CMK (cell line): ENCODE data around the gene MUC5AC.
"Not testable (repeated sequence)": the region's sequence is repeated elsewhere in the genome, so short reads cannot be mapped to it uniquely, and the experiment has no call there.

Source experiments
- DNase-seq: peaks from one replicate; pipeline ENCODE4 v3.0.0-alpha.2; 2010; ENCODE audit warnings: low read depth

MUC5AC gene

DNA sequence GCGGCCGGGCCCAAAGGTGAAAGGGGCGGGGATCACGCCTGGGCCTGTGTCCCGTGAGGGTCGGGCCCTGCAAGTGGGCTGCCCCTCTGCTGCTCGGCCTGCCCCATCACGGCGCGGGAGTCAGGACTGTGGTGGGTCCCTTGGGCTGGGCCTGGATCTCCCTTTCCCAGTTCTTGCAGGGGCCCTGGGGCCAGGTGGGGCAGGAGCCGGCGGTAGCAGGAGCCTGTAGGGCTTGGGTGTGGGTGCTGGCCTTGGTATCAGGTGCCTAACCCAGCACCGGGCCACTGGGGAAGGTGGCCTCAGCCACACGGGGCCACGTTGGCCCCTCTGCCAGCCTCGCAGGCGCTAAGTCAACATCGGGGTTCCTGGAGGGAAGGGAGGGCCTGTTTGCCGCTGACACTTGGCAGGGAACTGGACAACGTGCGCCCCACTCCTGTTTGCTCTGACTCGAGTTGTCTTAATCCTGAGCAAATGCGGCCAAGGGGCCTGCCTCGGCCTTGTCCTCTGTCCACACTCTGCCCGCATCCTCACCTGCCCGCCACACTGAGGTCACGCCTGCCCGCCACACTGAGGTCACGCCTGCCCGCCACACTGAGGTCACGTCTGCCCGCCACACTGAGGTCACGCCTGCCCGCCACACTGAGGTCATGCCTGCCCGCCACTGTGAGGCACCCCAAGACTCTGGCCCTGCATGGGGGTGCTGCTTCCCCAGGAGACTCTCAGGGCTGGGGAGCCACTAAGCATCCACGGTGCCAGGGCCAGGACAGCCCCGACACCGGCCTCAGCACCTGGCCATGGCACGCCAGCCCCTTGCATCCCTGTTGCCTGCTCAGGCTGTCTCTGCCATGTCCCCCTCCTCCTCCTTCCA, 50.9 kb downstream of the MUC5AC start:
- no peak for DNase-seq

DNA sequence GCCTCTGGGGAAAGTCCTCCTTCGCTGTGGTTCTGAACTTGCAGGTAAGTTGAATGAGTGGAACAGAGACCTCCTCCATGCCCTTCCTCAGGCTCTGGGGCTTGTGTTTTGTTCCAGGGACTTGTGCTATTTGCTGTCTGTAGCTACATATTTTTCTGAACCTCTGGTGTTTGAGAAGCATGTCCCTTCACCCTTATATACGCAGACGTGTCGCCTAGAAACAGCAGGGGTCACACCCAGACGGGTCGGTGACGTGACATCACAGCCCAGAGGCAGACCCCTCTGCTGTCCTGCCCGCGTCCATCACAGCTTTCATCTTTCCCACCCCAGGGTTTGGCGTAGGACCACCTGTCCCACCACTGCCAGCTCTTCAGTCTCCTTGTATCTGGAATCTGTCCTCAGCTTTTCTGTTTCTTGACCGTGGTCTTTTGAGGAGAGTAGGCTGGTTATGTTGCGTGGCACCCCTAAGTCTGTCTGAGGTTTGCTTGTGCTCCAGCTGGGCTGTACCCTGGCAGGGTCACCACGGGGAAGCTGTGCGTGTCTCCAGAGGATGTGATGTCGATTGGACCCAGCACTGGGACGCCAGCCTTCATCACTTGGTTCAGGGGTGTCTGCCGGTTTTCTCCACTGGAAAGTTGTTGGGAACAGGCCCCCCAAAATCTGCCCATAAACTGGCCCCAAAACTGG, 51.8 kb downstream of the MUC5AC start:
- DNase-seq = no peak

DNA sequence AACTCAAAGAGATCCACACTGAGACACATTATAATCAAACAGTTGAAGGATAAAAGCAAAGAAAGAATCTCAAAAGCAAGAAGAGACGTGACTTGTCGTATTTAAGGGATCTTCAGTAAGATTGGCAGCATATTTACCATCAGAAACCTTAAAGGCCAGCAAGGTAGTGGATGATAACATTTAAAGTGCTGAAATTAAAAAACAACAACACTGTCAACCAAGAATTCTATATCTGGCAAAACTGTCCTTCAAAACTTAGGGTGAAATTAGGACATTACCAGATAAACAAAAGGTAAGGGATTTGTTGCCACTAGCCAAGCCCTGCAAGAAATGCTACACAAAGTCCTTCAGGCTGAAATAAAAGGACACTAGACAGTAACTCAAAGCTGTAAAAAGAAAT, 54.1 kb downstream of the MUC5AC start:
- no peak for DNase-seq

DNA sequence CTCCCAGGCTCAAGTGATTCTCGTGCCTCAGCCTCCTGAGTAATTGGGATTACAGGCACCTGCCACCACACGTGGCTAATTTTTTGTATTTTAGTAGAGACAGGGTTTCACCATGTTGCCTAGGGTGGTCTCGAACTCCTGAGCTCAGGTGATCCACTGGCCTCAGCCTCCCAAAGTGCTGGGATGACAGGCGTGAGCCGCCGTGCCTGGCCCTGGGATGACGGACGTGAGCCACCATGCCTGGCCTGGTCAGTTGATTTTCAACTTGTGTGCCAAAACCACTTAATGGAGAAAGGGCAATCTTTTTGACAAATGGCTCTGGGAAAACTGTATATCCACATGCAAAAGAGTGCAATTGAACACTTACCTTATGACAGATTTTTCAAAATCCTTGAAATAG, 58.1 kb downstream of the MUC5AC start:
- DNase-seq = not testable (repeated sequence)

DNA sequence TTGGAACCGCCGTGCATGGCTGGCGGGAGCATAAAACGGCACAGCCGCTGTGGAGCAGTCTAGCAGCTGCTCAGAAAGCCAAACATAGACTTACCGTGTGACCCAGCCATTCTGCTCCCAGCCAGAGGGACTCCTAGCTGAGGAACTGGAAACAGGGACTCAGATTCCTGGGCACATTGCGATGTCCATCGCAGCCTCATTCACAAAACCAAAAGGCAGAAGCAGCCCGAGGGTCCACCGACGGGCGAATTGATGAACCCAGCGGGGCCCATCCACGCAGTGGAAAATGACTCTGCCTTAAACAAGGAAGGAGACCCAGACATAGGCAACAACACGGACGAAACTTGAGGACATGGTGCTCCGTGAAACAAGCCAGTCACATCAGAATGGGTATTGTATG, 59.4 kb downstream of the MUC5AC start:
- DNase-seq = no peak

DNA sequence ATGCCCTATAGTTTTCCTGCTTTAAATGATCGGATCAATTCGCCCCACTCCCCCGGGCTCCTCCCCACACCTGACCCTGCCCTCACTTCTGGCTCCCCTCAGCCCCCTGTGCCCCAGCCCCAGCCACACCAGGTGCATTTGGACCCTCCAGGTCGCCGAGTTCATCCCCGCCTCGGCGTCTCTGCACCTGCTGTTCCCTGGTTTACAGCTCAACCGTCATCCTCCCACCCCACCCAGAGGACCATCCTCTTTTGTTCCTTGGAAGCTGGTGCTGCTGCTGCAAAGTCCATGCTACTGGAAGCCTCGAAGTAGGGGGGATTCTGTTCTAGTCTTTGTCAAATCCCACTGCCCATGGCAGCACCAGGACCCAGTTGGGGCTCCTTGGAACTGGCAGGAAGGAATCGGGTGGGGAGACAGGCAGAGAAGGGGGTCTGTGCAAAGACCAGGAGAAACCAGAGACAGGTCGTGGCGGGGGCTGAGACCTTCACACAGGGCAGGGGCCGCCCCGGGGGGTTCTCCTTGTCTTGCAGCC, 60.6 kb downstream of the MUC5AC start:
- DNase-seq = no peak

DNA sequence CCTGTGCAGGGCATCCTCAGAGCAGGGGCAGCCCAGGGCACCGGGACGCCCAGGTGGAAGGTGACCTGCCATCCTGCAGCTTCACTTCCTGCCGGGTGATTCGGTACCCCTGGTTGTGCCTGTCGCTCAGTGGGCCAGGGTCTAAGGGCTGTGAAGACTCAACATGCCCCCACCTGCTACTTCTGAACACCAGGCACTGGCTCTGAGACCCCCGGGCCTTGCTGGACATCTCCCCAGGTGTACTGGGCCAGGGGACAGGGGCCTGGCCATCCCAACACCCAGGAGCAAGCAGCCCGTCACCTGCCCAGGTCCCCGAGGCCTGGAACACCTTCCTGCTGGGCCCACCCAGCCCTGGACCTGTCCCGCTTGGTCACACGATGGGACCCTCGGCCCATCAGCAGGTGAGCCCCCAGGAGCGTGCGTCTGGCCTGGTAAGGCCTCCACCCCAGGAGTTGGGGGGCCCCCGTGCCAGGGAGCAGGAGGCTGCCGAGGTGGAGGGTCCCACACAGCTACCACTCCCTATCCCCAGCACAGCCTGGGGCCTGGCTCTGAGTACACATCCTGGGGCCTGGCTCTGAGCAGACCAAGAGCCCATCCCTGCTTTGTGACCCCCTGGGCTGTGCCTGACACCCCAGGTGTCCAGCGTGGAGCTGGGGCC, 61.2 kb downstream of the MUC5AC start:
- DNase-seq = no peak

DNA sequence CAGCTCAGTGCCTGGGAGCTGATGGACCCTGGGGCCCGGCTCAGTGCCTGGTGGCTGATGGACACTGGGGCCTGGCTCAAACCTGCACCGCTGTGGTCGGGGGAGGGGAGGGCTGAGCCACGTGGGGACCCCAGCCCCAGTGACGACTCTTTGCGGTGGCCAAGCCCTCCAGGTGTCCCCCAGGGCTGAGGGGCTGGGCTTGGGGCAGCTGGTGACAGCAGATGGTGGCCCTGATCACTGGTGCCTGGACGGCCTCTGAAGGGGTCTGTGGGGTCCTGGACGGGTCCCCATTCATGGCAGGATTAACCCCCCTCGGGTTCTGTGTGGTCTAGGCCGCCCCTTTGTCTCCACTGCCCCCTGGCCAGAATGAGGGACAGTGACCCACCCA, 61.7 kb downstream of the MUC5AC start:
- no peak for DNase-seq

DNA sequence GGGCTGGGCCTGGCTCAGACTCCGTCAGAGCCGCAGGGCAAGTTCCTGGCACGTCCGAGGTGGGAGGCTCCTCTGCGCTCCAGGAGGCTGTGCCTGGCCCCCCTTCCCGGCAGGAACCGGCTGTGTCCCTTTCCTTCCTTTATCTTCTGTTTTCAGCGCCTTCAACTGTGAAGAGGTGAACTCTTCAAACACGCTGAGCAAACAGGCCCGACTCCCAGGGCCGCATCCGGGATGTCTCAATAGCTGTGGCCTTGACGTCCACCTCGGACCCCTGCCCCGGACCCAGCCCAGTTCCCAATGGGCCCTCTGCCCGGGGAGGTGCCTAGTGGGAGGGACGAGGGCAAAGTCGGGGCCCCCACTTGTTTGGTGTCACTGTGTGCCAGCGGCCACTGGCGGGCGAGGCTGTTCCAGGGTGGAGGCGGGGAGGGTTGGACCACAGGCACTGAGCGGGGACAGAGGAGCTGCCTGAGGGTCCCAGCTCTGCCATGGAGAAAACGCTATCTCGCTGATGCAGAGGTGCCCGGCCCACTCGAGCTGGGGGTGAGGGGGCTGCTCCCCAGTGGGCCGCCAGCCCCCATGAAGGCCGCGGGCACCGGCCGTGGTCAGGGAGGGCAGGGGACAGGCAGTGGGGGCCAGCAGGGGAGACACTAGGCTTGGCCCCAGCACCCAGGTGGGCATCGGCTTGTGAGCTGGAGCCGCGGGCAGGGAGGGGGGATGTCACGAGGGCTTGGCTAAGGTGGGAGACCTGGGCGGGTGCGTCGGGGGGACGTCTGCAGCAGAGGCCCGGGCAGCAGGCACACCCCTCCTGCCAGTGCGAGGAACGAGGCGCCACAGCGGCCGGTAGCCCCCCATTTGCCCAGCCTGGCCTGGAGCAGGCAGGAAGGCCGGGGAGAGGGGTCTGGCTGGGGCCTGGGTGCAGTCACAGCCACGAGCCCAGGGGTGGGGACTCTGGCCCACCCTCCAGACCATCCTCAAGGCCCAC, 62.4 kb downstream of the MUC5AC start:
- DNase-seq = no peak

DNA sequence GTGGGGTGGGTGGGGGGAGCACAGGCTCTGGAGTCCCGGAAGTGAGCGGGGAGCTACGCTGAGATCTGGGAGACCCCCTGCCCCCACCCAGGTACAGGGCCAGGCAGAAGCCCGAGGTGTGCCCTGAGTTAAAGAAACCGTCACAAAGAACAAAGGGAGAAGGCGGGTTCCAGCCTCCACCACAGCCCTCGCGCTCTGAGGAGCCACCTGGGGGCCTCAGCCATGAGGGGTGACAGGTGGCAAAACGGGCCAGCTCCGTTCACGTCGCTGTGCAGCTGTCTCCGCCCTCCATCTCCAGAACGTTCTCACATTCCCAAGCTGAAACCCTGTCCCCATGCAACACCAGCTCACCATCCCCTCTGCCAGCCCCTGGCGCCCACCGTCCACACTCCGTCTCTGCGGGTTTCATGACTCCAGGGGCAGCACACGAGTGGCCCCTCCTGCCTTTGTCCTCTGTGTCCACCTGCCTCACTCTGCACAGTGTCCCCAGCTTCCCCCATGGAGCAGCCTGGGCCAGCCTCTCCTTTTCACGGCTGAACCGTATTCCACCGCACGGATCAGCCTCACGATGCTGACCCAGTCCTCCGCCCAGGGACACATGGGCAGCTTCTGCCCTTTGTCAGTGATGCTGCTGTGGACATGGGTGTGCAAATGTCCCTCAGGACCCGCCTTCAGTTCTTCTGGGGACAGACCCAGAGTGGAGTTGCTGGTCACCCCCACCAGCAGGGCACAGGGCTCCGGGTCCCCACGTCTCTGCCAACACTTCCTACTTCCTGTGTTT, 63.4 kb downstream of the MUC5AC start:
- DNase-seq = no peak

DNA sequence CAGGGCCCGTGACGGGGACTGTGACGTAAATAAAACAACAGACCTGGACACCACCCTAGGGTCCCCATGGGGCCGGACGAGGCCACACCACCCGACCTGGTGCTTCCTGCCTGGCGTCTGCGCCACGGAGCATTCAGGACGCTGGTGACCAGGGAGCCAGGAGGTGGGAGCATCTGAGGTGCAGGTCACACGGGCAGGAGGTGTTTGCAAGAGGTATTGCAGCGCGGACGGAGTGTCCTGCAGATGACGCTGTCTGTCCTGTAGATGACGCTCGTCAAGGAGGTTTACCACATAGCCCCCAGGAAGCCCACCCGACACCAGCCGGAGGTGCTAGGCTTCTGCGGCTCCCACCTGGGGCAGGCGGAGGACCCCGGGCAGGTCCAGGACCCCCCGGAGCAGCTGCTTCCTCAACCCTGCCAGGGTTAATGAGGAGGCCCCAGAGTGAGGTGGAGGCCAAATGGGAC, 64.1 kb downstream of the MUC5AC start:
- DNase-seq = no peak

DNA sequence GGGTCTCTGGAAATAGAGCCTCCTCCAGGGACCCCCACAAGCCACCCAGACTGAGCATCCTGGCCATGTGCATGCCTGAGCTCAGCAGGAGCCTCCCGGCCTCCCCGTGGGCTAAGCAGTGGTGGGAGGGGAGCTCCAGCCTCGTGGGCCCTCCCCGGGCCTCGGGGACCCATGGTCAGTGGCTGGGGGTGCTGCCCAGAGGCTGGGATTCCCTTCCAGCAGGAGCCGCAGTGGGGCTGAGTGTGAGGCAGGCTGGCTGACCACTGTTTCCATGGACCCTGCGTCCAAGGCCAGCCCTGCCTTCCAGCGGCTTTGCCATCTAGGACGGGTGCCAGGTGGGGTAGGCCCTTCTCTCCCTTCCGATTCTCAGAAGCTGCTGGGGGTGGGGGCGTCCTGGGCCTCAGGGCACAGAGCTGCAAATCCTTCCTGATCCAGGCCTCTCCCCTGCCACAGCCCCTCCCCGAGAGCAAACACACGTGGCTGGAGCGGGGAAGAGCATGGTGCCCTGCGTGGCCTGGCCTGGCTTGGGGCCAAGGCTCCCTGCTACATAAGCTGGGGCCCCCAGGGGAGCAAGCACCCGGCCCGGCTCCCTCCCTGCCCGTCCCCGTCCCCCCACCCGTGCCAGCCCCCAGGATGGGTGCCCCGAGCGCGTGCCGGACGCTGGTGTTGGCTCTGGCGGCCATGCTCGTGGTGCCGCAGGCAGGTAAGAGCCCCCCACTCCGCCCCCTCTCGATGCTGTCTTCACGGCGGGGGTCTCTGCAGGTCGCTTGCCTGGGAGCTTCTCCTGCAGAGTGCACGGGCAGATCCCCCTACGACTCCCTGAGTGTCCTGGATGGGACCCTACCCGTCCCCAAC, 65.0 kb downstream of the MUC5AC start, which contains the start of gene MUC5B:
Gene MUC5B (plus strand): TSS at position 576 of the 855 bp plus-strand sequence. CDS start 58 bp downstream, at position 634.
- DNase-seq = no peak

DNA sequence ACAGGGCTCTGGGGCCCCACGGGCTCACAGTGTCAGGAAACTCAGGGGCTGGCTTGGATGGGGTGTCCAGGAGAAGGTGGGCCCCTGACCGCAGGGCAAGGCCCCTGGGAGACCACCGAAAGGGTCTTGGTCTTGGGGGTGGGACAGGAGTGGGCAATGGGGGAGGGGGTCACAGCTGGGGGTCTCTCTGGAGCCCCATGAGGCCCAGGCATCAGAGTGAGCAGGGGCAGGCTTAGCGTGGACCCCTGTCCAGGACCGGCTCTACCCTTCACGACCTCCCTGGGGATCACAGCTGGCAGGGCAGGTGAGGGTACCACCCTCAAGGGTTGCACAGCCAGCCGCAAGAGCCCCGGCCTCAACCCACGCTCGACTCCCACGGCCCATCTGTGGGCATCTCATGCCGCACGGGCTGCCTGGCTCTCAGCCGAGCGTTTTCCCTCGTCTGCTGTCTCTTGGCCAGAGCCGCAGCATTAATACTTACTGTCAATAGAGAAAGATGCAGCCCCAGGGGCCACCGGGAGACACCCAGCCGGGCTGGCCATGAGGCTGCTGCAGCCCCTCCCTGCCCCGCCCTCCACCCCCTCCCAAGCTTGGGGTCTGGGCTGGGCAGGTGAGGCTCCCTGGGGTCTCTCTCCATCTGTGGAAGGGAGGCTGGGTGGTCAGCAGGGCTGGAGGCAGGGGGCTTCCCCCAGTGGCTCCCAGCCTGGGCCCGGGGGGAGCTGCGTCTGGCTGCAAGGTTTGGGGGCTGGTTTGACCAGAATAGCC, 65.8 kb downstream of the MUC5AC start:
- no peak for DNase-seq

DNA sequence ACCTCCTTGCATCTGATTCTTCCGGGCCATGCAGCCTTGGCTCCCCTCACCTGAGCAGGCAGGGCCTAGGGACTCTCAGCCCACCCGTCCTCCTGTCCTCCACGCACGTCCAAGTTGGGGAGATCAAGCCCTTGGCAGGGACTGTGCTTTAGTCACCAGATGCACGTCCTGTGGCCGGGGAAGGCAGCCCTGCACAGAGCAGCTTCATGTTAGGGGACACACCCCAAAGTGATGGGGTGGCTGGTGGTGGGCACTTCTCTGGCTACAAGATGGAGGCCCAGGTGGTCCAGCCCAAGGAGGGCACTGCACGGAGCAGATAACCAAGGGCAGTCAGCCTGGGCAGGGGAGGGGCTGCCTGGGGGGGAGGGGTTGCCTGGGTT, 66.3 kb downstream of the MUC5AC start:
- DNase-seq = no peak

DNA sequence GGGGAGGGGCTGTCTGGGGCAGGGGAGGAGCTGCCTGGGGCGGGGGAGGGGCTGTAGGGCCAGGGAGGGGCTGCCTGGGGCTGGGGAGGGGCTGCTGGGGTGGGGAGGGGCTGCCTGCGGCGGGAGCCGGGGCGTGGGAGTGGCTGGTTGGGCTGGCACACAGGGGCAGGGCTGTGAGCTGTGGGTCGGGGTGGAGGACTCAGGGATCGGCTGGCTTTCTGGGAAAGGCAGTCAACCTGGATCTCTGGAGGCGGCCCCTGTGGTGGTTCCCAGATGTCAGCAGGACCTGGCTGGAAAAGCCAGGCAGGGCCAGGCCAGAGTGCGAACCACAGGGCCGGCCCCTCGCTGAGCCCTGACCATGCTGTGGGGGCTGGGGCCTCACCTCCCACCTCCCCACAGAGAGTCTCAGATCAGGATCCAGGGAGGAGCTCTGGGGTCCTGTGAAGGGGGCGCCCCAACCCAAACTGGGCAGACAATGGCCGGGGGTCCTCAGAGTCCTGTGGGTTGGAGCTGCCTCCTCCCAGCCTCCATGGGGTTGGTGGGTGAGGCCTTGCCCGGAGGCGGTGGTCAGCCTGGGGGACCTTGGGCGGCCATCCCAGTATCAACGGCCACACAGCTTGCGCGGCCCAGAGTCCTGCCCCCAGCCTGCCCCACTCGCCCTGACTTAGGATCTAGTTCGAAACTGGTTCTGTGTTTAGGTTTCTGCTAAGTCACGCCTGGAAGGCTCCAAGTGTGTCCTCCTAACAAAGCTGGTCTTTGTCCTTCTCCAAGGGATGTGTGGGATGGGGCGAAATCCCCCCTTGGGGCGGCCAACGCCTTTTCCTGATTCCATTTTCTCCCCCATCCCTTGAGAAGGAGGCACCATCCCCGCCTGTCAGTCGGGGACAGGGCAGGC, 67.0 kb downstream of the MUC5AC start:
- DNase-seq = no peak

DNA sequence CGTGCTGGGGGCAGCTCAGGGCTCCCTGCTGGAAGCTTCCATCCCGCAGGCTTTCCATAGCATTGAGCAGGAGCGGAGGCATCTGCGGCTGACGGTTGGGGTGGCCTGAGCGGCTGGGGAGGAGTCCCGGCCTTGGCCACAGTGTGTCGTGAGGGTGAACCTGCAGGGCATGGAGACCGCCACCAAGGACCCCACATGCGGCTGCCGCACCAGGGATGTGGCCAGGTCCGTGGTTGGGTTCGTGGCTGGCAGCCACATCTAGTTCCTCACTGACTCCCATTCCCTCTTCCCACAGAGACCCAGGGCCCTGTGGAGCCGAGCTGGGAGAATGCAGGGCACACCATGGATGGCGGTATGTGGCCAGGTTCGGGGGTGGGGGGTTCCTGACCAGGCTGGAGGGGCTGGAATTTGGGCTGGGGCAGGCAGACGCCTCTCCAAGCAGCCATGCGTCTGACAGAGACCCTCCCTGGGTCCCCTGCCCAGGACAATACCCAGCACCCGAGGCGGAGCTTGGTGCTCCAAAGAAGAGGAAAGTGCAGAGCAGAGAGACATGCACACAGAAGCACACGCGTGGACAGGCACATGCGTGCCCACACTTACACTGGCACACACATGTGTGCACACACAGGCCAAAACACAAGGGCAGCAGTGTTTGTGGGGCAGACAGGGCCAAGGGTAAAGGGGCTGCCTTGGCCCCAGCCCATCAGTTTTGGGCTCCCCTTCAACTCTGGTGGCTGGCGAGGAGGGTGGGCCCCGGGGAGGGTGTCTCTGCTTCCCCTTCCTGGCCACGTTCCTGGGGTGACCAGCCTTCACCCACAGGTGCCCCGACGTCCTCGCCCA, 67.9 kb downstream of the MUC5AC start:
- DNase-seq = no peak
